BLaER1 (cell line): Measurements from ENCODE around the gene MEIS1.

ENCODE experiments used
- H3K27ac ChIP-seq: shearing (Covaris generic); formaldehyde crosslinking; 2 replicates; pipeline ENCODE4 v1.8.1; 2022
- H3K27me3 ChIP-seq: shearing (Covaris generic); formaldehyde crosslinking; 2 replicates; pipeline ENCODE4 v1.8.1; 2022
- H3K36me3 ChIP-seq: shearing (Covaris generic); formaldehyde crosslinking; 2 replicates; pipeline ENCODE4 v1.8.1; 2022
- H3K4me1 ChIP-seq: shearing (Covaris generic); formaldehyde crosslinking; 2 replicates; pipeline ENCODE4 v1.8.1; 2022
- H3K4me2 ChIP-seq: shearing (Covaris generic); formaldehyde crosslinking; 2 replicates; pipeline ENCODE4 v1.8.1; 2022
- H3K4me3 ChIP-seq: shearing (Covaris generic); formaldehyde crosslinking; 2 replicates; pipeline ENCODE4 v1.8.1; 2022
- H3K9ac ChIP-seq: shearing (Covaris generic); formaldehyde crosslinking; 2 replicates; pipeline ENCODE4 v1.8.1; 2022
- H3K9me3 ChIP-seq: shearing (Covaris generic); formaldehyde crosslinking; 2 replicates; pipeline ENCODE4 v1.8.1; 2022
- H4K20me1 ChIP-seq: shearing (Covaris generic); formaldehyde crosslinking; 2 replicates; pipeline ENCODE4 v1.8.1; 2022
- Cebpa-rat ChIP-seq: shearing (Covaris generic); IDR thresholded peaks from 2 replicates; pipeline ENCODE4 v1.8.1; 2022

The MEIS1 gene

GRCh38 chr2:66431846-66432587 is 2.9 kb upstream of the MEIS1 start:
- Histone ChIP-seq H3K4me2 (no peak overlapping the region), H3K27ac (no peak overlapping the region), H3K9ac (no peak overlapping the region), H3K4me1 (peaks cover 22% of the 10 kb centered on the region), H3K36me3 (no peaks in the 10 kb centered on the region), H3K4me3 (no peak overlapping the region), H3K9me3 (peaks cover 8% of the 10 kb centered on the region; the same call in 1 of the 2 replicates), H4K20me1 (peaks cover 45% of the 10 kb centered on the region), H3K27me3 (peaks cover 86% of the 10 kb centered on the region)
- TF ChIP-seq Cebpa-rat = peak; percentile 71

GRCh38 chr2:66432801-66433694 is 1.9 kb upstream of the MEIS1 start:
- Histone ChIP-seq H3K27me3 (peaks cover 86% of the 10 kb centered on the region), H4K20me1 (peaks cover 55% of the 10 kb centered on the region), H3K36me3 (no peaks in the 10 kb centered on the region), H3K4me3 (peak overlapping the region; percentile 57), H3K27ac (no peak overlapping the region), H3K9ac (no peak overlapping the region), H3K4me1 (peaks cover 22% of the 10 kb centered on the region), H3K4me2 (peak overlapping the region; percentile 72), H3K9me3 (peaks cover 8% of the 10 kb centered on the region; the same call in 1 of the 2 replicates)
- no peak for TF ChIP-seq Cebpa-rat

GRCh38 chr2:66433695-66433944 is 1.3 kb upstream of the MEIS1 start:
- H3K4me2 ChIP-seq = peak overlapping the region; percentile 72
- H3K36me3 ChIP-seq = no peaks in the 10 kb centered on the region
- H3K9me3 ChIP-seq = peaks cover 8% of the 10 kb centered on the region; the same call in 1 of the 2 replicates
- H4K20me1 ChIP-seq = peaks cover 61% of the 10 kb centered on the region
- H3K9ac ChIP-seq = no peak overlapping the region
- H3K4me3 ChIP-seq = peak overlapping the region; percentile 57
- no peak overlapping the region for H3K27ac ChIP-seq
- H3K4me1 ChIP-seq = peaks cover 22% of the 10 kb centered on the region
- TF ChIP-seq Cebpa-rat = no peak
- H3K27me3 ChIP-seq = peaks cover 86% of the 10 kb centered on the region

GRCh38 chr2:66433945-66434678 is 813 bp upstream of the MEIS1 start:
- Histone ChIP-seq H3K9me3 (peaks cover 9% of the 10 kb centered on the region; the same call in 1 of the 2 replicates), H3K4me1 (peaks cover 22% of the 10 kb centered on the region), H3K9ac (no peak overlapping the region), H4K20me1 (peaks cover 66% of the 10 kb centered on the region), H3K4me3 (peak overlapping the region; percentile 57), H3K27ac (no peak overlapping the region), H3K4me2 (peak overlapping the region; percentile 72), H3K36me3 (no peaks in the 10 kb centered on the region), H3K27me3 (peaks cover 91% of the 10 kb centered on the region)
- TF ChIP-seq Cebpa-rat = no peak

DNA sequence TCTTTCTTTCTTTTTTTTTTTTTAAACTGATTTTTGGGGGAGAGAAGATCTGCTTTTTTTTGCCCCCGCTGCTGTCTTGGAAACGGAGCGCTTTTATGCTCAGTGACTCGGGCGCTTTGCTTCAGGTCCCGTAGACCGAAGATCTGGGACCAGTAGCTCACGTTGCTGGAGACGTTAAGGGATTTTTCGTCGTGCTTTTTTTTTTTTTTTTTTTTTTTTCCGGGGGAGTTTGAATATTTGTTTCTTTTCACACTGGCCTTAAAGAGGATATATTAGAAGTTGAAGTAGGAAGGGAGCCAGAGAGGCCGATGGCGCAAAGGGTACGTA is 587 bp downstream of the MEIS1 start:
- Histone ChIP-seq H3K4me1 (peaks cover 22% of the 10 kb centered on the region), H3K4me3 (no peak overlapping the region), H3K4me2 (no peak overlapping the region; the same call in 1 of the 2 replicates)

DNA sequence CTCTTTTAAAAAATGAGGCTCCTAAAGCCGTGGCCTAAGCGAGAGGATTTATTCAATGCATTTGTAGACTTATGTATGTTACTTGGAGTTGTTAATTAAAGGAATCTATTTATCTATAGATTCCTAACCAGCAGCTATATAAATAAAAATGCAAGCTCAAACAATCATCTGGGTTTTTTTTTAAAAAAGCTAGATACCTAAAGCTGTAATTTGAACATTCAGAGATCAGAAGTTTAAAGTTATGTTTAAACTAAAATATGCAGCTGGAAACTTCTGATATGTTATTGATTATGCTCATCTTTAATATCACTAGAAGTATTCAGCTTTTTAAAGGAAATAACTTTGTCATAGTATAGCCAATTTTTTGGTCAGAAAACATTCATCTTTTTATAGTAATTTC is 1.0 kb downstream of the MEIS1 start:
- Histone ChIP-seq H4K20me1 (peaks cover 83% of the 10 kb centered on the region), H3K27me3 (peaks cover 100% of the 10 kb centered on the region), H3K4me3 (no peak overlapping the region), H3K27ac (no peak overlapping the region), H3K4me2 (no peak overlapping the region), H3K36me3 (no peaks in the 10 kb centered on the region), H3K9ac (no peak overlapping the region), H3K4me1 (peaks cover 22% of the 10 kb centered on the region), H3K9me3 (peaks cover 13% of the 10 kb centered on the region; the same call in 1 of the 2 replicates)
- TF ChIP-seq Cebpa-rat = no peak

More for the DNA sequence above, 587 bp downstream of the MEIS1 start:
- Histone ChIP-seq H3K36me3 (no peaks in the 10 kb centered on the region), H3K9ac (no peak overlapping the region), H3K27me3 (peaks cover 100% of the 10 kb centered on the region), H4K20me1 (peaks cover 78% of the 10 kb centered on the region), H3K27ac (no peak overlapping the region), H3K9me3 (peaks cover 13% of the 10 kb centered on the region; the same call in 1 of the 2 replicates)
- no peak for TF ChIP-seq Cebpa-rat

DNA sequence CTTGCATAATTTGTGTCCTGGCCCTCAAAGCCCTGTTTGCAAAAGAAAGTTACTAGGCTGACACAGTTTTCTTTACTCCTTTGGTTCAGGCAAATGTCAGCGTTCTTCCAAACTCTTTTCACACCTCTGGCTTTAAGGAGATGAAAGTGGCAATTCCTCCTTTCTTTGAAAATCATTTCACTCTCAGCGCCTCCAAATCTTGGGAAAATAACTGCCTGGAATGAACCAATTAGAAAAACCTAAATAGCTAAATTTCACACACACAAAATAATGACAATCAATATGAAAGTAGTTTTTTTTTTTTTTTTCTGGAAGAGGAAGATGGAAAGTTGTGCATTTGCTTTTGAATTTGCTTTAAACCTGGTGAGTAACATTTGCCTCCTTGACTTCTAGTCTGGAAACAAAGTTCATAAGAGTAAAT is 1.7 kb downstream of the MEIS1 start:
- peaks cover 22% of the 10 kb centered on the region for H3K4me1 ChIP-seq
- no peak for TF ChIP-seq Cebpa-rat
- H3K27me3 ChIP-seq = peaks cover 100% of the 10 kb centered on the region
- no peak overlapping the region for H3K4me2 ChIP-seq
- no peak overlapping the region for H3K4me3 ChIP-seq
- H4K20me1 ChIP-seq = peaks cover 89% of the 10 kb centered on the region
- H3K36me3 ChIP-seq = no peaks in the 10 kb centered on the region
- no peak overlapping the region for H3K9ac ChIP-seq
- no peak overlapping the region for H3K27ac ChIP-seq
- peaks cover 13% of the 10 kb centered on the region; the same call in 1 of the 2 replicates for H3K9me3 ChIP-seq

DNA sequence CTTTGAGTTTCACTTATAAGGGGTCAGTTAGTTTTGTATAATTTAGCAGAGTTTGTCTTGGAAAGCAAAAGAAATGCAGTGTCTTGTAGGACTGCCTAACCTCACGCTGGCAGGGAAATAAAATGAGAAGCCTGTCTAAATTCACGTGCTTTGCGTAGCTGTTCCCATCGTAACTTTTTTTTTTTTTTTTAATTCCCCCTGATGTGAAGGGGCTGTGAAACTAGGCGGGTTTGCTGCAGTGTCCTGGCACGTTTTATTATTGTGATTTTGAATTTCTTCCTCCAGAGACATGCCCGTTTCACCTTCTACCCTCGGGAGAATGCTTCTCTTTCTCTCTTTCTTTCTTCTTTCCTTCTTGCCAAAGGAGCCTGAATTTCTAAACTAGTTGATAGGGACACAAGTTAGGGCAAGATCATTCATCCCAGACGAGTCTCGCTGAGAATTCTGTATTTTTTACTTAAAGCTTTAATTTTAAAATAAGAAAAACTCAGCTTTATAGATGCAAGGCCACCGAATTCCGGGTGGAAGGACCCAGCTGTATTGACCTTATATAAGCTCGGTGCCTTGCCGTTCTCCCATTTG is 2.3 kb downstream of the MEIS1 start:
- no peak for TF ChIP-seq Cebpa-rat
- peaks cover 100% of the 10 kb centered on the region for H3K27me3 ChIP-seq
- no peak overlapping the region for H3K4me3 ChIP-seq
- H3K4me2 ChIP-seq = no peak overlapping the region
- no peaks in the 10 kb centered on the region for H3K36me3 ChIP-seq
- H3K9me3 ChIP-seq = peaks cover 13% of the 10 kb centered on the region; the same call in 1 of the 2 replicates
- peaks cover 22% of the 10 kb centered on the region for H3K4me1 ChIP-seq
- H3K27ac ChIP-seq = no peak overlapping the region
- H4K20me1 ChIP-seq = peaks cover 92% of the 10 kb centered on the region
- H3K9ac ChIP-seq = no peak overlapping the region

- H3K27ac ChIP-seq = no peak overlapping the region
- peaks cover 89% of the 10 kb centered on the region for H4K20me1 ChIP-seq
- peaks cover 22% of the 10 kb centered on the region for H3K4me1 ChIP-seq
- H3K9me3 ChIP-seq = peaks cover 9% of the 10 kb centered on the region; the same call in 1 of the 2 replicates
- H3K9ac ChIP-seq = no peak overlapping the region
- no peak overlapping the region for H3K4me2 ChIP-seq
- no peak overlapping the region for H3K4me3 ChIP-seq
- H3K27me3 ChIP-seq = peaks cover 100% of the 10 kb centered on the region
- H3K36me3 ChIP-seq = no peaks in the 10 kb centered on the region
- TF ChIP-seq Cebpa-rat = no peak
Observed at GRCh38 chr2:66437691-66438497, 3.0 kb downstream of the MEIS1 start.
